Loucy (cell line): Measurements from ENCODE around the gene PMEPA1.

ENCODE experiments used
- H2AFZ ChIP-seq: fragments of 200-600 bp; sonication (generic); 2 replicates; pipeline ENCODE4 v1.6.0; 2016; ENCODE audit warnings: antibody characterized with exemption, mild to moderate bottlenecking, low read length, moderate library complexity
- H3F3A ChIP-seq: fragments of 200-600 bp; 2 replicates; pipeline ENCODE4 v1.6.0; 2016; ENCODE audit warnings: antibody characterized with exemption, low read depth, mild to moderate bottlenecking
- H3K27me3 ChIP-seq: fragments of 200-600 bp; sonication (generic); 2 replicates; pipeline ENCODE4 v1.6.1; 2014; ENCODE audit warnings: low read length, mild to moderate bottlenecking; ENCODE audit not compliant: insufficient read depth, poor library complexity, severe bottlenecking
- H3K36me3 ChIP-seq: fragments of 200-600 bp; sonication (generic); 2 replicates; pipeline ENCODE4 v1.6.1; 2016; ENCODE audit warnings: low read length; ENCODE audit not compliant: insufficient read depth
- H3K4me1 ChIP-seq: fragments of 200-600 bp; sonication (generic); 2 replicates; pipeline ENCODE4 v1.5.1; 2014; ENCODE audit warnings: low read length, mild to moderate bottlenecking; ENCODE audit not compliant: insufficient read depth, poor library complexity, severe bottlenecking
- H3K4me2 ChIP-seq: fragments of 200-600 bp; sonication (generic); 2 replicates; pipeline ENCODE4 v1.6.0; 2014; ENCODE audit warnings: antibody characterized with exemption, low read length, low read depth, mild to moderate bottlenecking; ENCODE audit not compliant: poor library complexity, severe bottlenecking
- H3K4me3 ChIP-seq: fragments of 200-600 bp; sonication (generic); 2 replicates; pipeline ENCODE4 v1.5.1; 2014; ENCODE audit warnings: low read length, mild to moderate bottlenecking, mixed read lengths; ENCODE audit not compliant: poor library complexity, severe bottlenecking
- H3K79me2 ChIP-seq: fragments of 200-600 bp; sonication (generic); 2 replicates; pipeline ENCODE4 v1.6.1; 2014; ENCODE audit warnings: low read length; ENCODE audit not compliant: insufficient read depth
- H3K9ac ChIP-seq: fragments of 200-600 bp; sonication (generic); 2 replicates; pipeline ENCODE4 v1.6.0; 2014; ENCODE audit warnings: mild to moderate bottlenecking, low read depth, low read length, moderate library complexity; ENCODE audit not compliant: poor library complexity, severe bottlenecking
- H3K9me2 ChIP-seq: fragments of 200-600 bp; sonication (generic); replicated peaks from 2 replicates; pipeline ENCODE4 v1.6.1; 2016; ENCODE audit warnings: low read depth, low read length, mixed read lengths
- H3K9me3 ChIP-seq: fragments of 200-600 bp; sonication (generic); 2 replicates; pipeline ENCODE4 v1.6.1; 2014; ENCODE audit warnings: mild to moderate bottlenecking, antibody characterized with exemption, low read length, low read depth; ENCODE audit not compliant: insufficient read depth
- H4K20me1 ChIP-seq: fragments of 200-600 bp; sonication (generic); 2 replicates; pipeline ENCODE4 v1.6.0; 2014; ENCODE audit warnings: antibody characterized with exemption, low read length, mild to moderate bottlenecking; ENCODE audit not compliant: insufficient read depth, poor library complexity, severe bottlenecking
- CTCF ChIP-seq: fragments of 200-600 bp; sonication (generic); conservative IDR thresholded peaks from 2 replicates; pipeline ENCODE4 v1.5.1; 2014; ENCODE audit warnings: mild to moderate bottlenecking, antibody characterized with exemption, low read length
- EZH2phosphoT487 ChIP-seq: fragments of 200-600 bp; IDR thresholded peaks from 2 replicates; pipeline ENCODE4 v1.6.1; 2018; ENCODE audit warnings: antibody characterized with exemption, mild to moderate bottlenecking, moderate library complexity, borderline replicate concordance

PMEPA1 gene

GRCh38 chr20:57655809-57656155 is 54.0 kb downstream of the PMEPA1 start:
- TF ChIP-seq EZH2phosphoT487 (no peak), CTCF (no peak)
- no peaks in the 10 kb centered on the region for H3F3A ChIP-seq
- H3K27me3 ChIP-seq, result no peaks in the 10 kb centered on the region
- no peak overlapping the region for H3K4me3 ChIP-seq
- no peaks in the 10 kb centered on the region for H3K9me2 ChIP-seq
- H3K4me1 ChIP-seq, result no peaks in the 10 kb centered on the region
- no peak overlapping the region for H2AFZ ChIP-seq
- no peaks in the 10 kb centered on the region; the same call in 1 of the 2 replicates for H3K36me3 ChIP-seq
- no peak overlapping the region for H3K4me2 ChIP-seq
- H3K9me3 ChIP-seq, result no peaks in the 10 kb centered on the region
- no peak overlapping the region for H3K9ac ChIP-seq
- H3K79me2 ChIP-seq, result peaks cover 4% of the 10 kb centered on the region; the same call in 1 of the 2 replicates
- no peaks in the 10 kb centered on the region for H4K20me1 ChIP-seq

GRCh38 chr20:57654998-57655808 is 54.6 kb downstream of the PMEPA1 start:
- no peaks in the 10 kb centered on the region for H3K4me1 ChIP-seq
- TF ChIP-seq CTCF (0 out of 2 replicates have a peak, but pooled peaks have one; percentile 13), EZH2phosphoT487 (no peak)
- H3K4me3 ChIP-seq, result no peak overlapping the region
- no peaks in the 10 kb centered on the region for H4K20me1 ChIP-seq
- H3K9me2 ChIP-seq, result no peaks in the 10 kb centered on the region
- H3K79me2 ChIP-seq, result no peaks in the 10 kb centered on the region
- no peak overlapping the region for H3K4me2 ChIP-seq
- H3K36me3 ChIP-seq, result no peaks in the 10 kb centered on the region; the same call in 1 of the 2 replicates
- no peaks in the 10 kb centered on the region for H3K9me3 ChIP-seq
- H3K27me3 ChIP-seq, result no peaks in the 10 kb centered on the region
- no peaks in the 10 kb centered on the region for H3F3A ChIP-seq
- no peak overlapping the region for H3K9ac ChIP-seq
- H2AFZ ChIP-seq, result no peak overlapping the region

GRCh38 chr20:57654363-57654997 is 55.3 kb downstream of the PMEPA1 start:
- no peak overlapping the region for H3K4me2 ChIP-seq
- TF ChIP-seq EZH2phosphoT487 (no peak), CTCF (peak; percentile 92)
- H3K9me2 ChIP-seq, result no peaks in the 10 kb centered on the region
- H3K27me3 ChIP-seq, result no peaks in the 10 kb centered on the region
- H3K4me1 ChIP-seq, result no peaks in the 10 kb centered on the region
- H3K9ac ChIP-seq, result no peak overlapping the region
- H3K36me3 ChIP-seq, result no peaks in the 10 kb centered on the region; the same call in 1 of the 2 replicates
- H3K4me3 ChIP-seq, result no peak overlapping the region
- no peak overlapping the region for H2AFZ ChIP-seq
- H3F3A ChIP-seq, result no peaks in the 10 kb centered on the region
- no peaks in the 10 kb centered on the region for H4K20me1 ChIP-seq
- no peaks in the 10 kb centered on the region for H3K79me2 ChIP-seq
- no peaks in the 10 kb centered on the region for H3K9me3 ChIP-seq
